ENCODE data around the gene MINK1.

MINK1 gene

GRCh38 chr17:4833178-4833940, at the start of gene MINK1:
TSS of gene MINK1 (plus strand) at chr17:4833340. CDS start at chr17:4833584, 244 bp downstream.
- DNase-seq (ENCODE audit: low read depth) = peak; percentile 77

DNA sequence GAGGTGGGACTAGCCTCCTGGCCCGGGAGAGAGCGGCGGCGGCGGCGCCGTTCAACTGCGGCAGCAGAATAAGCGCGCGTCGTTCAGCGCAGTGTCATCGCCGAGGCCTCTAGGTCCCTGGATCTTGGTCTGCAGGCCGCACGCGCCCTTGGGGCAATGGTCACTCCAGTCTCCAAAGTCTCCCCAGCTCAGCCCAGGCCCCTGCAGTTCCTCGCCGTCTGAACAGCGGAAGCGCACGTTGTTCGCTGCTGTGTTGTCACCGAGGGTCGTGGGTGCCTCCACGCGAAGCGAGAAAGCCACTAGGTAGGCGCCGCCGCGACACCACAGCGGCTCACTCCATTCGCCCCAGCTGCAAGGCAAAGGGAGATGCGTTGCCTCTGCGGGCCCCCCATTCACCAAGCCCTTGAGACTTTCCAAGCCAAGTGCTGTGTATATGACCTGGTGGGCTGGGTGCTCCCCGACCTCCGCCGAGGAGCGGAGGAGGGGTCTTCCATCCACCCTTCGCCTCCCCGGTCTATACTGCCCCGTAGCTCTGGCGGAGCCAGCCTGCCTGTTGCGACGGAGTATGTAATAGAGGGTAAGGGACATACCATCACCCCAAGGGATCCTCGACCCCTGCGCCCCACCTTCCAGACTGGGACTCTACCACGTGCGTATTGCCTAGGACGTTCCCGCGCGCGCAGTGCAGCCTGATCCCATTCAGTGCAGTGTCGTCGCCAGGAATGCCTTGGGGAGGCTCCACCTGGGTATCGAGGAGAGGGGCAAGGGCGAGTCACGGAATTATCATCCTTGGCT, 47.6 kb upstream of the MINK1 start:
- DNase-seq (ENCODE audit: low read depth) = no peak

- DNase-seq (ENCODE audit: low read depth) = no peak
These were observed 47.0 kb upstream of the MINK1 start, which contains the start of gene VMO1 for GRCh38 chr17:4786106-4786511. TSS of gene VMO1 (minus strand) at chr17:4786364. CDS start at chr17:4786352, 12 bp downstream.

GRCh38 chr17:4786516-4786915, 46.6 kb upstream of the MINK1 start:
- DNase-seq (ENCODE audit: low read depth) = no peak

- DNase-seq (ENCODE audit: low read depth) = no peak
These were observed 44.9 kb upstream of the MINK1 start for GRCh38 chr17:4788159-4788806.

DNA sequence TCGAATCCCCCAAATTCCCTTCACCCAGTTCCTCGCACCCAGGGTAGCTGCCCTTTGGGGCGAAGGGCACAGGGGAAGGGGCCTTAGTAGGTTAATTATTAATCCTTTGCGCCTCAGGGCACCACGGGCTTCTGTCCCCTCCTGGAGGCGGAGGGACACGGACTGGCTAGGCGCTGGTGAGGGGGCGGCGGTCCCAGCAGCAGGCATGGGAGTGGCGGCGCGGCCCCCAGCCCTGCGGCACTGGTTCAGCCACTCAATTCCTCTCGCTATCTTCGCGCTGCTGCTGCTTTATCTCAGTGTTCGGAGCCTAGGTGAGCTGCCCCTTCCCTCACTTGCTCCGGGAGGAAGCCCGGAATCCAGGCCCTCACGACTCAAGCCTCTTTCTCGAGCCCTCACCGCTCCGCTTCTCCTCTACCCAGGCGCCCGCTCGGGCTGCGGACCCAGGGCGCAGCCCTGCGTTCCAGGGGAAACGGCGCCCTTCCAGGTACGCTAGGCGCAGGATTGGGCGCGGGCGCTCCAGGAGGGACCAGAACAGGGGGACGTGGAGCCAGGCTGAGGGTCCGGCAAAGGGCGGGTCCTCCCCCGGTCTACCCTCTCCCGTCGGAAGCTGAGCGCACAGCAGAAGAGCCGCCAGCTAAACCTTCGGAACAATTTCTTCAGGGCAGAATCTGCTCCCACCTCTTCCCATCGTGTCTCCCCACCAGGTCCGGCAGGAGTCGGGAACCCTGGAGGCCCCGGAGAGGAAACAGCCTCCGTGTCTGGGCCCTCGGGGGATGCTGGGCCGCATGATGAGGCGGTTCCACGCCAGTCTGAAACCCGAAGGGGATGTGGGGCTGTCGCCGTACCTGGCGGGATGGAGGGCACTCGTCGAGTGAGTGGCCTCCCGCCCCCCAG, 44.1 kb upstream of the MINK1 start, which contains the start of gene GLTPD2:
Gene GLTPD2 (plus strand): TSS at position 158 of the 894 bp plus-strand sequence. CDS start 48 bp downstream, at position 206.
- no peak for DNase-seq (ENCODE audit: low read depth)

GRCh38 chr17:4789701-4789950, 43.5 kb upstream of the MINK1 start:
- DNase-seq (ENCODE audit: low read depth) = no peak

DNA sequence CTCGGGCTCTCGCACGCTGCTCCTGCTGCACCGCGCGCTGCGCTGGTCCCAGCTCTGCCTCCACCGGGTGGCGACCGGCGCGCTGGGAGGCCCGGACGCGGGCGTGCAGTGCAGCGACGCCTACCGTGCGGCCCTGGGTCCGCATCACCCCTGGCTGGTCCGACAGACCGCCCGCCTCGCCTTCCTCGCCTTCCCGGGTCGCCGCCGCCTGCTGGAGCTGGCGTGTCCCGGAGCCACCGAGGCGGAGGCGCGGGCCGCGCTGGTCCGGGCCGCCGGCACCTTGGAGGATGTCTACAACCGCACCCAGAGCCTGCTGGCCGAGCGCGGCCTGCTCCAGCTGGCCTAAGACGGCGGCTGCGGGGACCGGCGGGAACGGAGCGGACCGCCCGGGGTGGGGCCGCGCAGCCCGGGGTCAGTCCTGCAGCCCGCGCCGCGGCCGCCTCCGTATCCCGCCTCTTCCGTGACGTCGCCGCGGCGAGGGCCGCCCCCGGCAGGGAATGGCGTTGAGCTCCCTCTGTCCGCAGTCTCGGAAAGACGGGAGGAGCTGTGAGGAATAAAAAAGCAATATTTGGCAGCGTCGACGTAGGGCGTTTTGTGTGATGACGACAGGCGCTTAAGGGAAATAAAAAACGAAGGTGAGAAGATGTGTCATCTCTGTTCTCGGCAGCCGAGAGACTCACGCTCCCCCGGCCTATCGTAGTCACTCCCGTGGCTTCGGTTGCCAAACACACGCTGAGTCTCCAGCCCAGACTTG, 43.0 kb upstream of the MINK1 start:
- DNase-seq (ENCODE audit: low read depth) = no peak

DNA sequence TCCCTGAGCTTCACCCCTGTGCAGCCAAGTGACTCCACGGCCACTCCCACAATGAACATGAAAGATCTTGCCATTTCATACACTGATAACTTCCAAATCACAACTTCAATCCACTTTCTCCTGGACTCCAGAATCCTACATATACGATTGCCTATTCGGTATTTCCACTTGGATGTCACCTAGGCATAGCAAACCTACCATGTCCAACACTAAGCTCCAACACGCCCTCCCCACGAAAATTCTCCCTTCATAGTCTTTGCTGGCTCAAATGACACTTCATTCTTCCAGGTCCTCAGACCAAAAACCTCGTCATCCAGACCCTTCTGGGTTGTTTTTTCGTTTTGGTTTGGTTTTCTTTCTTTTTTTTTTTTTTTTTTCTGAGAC, 42.4 kb upstream of the MINK1 start:
- DNase-seq (ENCODE audit: low read depth) = no peak

DNA sequence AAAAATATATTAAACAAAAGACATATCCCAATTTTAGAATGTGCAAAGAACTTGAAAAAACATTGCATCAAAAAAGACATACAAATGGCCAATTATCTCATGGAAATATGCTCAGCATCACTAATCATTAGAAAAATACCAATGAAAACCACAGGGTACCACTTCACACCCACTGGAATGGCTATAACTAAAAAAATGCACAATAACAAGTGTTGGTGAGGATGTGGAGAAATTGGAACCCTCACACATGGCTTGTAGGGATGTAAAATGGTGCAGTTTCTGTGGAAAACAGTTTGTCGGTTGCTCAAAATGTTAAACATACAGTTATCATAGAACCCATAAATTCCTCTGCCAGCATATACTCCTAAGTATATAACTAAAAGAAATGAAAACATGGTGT, 38.0 kb upstream of the MINK1 start:
- DNase-seq (ENCODE audit: low read depth) = no peak

DNA sequence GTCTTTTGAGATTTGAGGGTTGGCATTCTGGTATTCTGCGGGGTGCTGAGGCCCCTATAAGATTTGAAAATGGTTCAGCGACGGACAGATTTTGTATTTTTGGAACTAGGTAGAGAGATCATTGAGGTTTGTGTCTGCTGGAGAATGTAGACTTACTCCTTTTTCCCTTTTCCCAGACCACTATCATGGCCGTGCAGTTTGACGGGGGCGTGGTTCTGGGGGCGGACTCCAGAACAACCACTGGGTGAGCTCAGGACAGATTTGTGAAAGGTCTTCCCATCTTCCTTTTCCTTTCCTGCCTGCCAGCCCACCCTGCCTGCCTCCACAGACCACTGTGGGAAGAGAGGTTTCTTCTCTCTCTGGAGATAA, 36.6 kb upstream of the MINK1 start:
- DNase-seq (ENCODE audit: low read depth) = no peak

DNA sequence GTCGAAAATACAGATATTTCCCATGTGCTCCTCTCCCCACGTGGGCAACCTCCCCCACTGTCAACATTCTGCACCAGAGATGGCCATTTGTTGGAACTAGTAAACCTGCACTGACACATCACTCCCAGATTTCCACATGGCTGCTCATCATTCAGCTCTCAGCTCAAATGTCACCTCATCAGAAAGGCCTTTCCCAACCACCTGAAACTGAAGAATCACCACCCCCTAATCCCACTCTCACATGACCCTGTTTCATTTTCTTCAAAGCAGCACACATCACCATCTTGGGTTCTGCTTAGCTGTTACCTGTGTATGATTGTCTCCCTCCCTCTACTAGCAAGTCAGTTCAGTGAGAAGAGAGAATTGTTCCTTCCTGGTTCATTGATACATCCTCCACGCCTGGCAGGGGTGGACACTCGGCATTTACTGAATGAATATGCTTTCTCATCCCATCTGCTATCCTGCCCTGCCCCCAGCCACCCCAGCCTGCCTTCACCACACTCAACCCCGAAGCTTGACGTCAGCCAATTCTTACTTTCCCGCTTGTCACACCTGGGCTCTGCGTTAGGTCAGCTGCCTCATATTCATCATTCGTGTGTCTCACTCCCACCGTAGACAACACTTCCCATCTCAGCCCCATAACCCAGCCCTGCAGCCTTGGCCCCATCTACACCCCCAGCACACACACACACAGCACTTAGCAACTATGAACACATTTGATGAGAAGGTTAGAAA, 32.5 kb upstream of the MINK1 start:
- no peak for DNase-seq (ENCODE audit: low read depth)

DNA sequence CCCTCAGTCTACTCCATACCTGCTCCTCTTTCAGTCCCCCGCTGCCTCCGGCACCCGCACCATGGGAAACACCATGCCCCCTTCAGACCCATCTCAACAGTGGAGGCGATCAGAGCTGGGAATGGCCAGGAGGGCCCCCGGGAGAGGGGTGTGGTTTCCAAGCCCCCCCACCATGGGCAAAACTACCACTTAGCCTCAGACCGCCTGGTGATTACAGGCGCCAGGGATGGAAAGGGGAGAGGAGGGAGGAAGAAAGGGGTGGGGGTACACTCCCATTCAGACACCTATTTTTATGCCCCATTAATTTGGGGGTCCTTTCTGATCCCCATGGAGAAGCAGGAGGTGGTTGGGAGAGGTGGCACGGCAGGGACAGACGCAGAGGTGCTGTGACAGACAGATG, 30.9 kb upstream of the MINK1 start, which contains the start of gene C17orf114:
Gene C17orf114 (minus strand): TSS at position 101 of the 400 bp plus-strand sequence.
- no peak for DNase-seq (ENCODE audit: low read depth)

- DNase-seq (ENCODE audit: low read depth) = no peak
These were observed 26.7 kb upstream of the MINK1 start for GRCh38 chr17:4806456-4806776.

DNA sequence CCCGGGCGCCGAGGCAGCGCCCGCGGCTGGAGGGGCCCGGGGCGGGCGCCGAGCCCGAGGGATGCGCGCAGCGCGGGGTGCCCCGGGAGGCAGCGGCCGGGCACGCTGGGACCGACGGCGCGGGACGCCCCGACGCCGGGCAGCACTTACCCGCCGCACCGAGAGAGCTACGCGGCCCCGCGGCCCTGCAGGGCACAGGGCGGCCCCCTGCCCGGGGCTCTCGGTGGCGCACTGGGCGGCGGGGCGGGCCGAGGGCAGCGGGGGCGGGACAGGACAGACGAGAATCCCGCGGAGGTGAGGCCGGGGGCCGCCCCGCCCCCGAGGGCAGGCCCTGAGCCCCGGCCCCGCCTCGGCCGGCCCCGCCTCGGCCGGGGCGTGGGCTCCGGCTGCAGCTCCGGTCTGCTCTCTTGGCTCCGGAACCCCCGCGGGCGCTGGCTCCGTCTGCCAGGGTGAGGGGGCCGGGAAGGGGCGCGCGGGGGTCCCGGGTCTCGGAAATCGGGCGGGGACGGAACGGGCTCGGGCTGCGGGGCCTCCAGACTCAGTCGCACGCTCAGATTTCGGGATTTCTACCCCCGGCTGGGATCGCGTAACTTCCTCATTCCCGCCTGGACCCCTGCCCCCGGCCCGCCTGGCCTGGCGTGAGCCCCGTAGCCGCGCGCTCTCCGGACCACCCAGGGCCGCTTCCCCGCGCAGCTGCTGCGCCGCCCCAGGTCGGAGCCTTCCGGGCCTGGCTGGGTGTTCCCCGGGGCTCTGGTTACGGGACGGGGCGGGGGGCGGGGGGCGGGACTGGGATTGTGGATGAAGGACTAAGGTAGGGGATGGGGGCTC, 26.1 kb upstream of the MINK1 start, which contains the start of gene PLD2:
Gene PLD2 (plus strand): TSS at position 376 of the 828 bp plus-strand sequence. CDS start 621 bp downstream, outside the sequence.
- no peak for DNase-seq (ENCODE audit: low read depth)

DNA sequence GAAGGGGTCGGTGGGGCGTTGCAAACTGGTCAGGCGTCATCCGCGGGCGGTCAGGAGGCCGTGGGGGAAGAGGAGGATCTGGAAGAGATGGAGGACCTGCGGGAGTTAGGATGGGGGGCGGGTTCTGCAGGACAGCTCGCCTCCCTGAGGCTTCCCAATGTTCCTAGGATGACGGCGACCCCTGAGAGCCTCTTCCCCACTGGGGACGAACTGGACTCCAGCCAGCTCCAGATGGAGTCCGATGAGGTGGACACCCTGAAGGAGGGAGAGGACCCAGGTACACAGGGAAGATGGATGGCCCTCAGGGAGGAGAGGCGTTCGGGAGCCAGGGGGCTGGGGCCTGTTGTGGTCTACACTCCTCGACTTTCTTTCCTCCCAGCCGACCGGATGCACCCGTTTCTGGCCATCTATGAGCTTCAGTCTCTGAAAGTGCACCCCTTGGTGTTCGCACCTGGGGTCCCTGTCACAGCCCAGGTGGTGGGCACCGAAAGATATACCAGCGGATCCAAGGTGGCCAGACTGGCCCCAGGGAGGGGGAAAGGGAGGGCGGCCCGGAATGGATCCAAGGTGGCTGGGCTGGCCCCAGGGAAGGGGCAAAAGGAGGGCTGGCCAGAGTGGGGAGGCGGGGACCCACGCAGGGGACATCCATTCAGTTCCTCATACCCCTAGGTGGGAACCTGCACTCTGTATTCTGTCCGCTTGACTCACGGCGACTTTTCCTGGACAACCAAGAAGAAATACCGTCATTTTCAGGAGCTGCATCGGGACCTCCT, 25.3 kb upstream of the MINK1 start:
- DNase-seq (ENCODE audit: low read depth) = no peak

DNA sequence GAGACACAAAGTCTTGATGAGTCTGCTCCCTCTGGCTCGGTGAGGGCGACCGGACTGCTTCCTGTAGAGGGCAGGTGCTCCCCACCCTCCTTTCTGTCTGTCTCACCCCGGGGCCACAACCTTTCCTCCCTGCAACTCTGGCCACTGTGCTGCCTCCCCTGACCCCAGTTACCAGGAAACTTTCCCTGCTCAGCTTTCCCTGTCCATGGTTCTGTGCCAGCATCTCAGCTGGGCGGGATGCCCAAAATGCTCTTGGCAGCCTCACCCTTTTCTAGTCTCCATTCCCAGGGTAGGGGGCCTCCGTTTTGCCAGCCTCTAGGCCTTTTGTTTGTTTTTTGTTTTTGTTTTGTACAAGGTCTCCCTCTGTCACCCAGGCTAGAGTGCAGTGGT, 24.8 kb upstream of the MINK1 start:
- DNase-seq (ENCODE audit: low read depth) = no peak

- DNase-seq (ENCODE audit: low read depth) = no peak
These were observed 22.3 kb upstream of the MINK1 start for GRCh38 chr17:4810696-4811290.
